Measurements from ENCODE around the gene MT1F.

DNA sequence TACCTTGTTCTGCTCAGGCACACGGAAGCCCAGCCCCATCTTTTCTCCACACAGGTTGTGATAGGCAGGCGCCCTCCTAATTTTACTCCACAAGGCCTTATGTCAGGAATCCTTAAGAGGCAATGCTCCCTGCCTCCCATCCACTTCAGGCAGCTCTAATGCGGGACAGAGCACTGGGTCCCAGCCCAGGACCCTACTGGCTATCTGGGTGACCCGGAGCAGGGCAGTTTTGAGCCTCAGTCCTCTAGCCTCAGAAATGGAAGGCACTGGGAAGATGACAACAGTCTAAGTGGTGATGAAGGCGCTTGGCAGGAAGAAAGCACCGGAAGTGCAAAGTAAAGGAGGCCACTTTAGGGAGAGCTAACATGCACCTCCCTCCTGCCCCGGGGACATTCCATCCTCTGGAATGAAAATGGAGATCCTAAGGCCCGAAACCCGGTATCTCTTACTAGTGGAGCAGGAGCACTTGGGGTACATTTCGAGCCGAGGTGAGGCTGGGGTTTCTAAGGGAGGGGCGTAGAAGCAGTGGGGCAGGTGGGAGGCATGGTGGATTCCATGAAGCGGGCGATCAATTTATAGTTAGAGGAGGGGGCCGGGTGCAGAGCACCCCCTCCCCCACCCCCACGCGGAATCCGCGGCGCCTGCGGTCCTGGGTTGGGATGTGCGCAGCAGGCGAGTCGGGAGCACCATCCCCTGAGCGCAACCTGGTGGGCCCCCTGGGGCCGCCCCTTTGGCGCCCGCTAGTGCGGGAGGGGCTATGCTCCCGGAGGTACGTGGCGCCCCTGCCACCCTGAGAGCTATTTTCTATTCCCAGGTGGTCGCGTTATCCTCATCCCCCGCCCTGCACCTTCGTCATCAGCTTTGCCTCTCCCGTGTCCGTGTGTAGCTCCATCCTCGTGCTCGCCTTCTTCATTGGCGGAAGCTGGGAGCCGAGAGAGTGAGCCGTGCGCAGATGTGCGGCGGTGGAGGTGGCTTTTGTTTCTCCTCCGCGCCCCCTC, 4.9 kb downstream of the MT1F start:
- TF ChIP-seq EZH2 (IDR thresholded peaks at IDR 0.05; ENCODE audit: borderline replicate concordance, insufficient read depth, low read depth, low read length, poor library complexity, severe bottlenecking): no peak
- TF ChIP-seq, protein P1, sequence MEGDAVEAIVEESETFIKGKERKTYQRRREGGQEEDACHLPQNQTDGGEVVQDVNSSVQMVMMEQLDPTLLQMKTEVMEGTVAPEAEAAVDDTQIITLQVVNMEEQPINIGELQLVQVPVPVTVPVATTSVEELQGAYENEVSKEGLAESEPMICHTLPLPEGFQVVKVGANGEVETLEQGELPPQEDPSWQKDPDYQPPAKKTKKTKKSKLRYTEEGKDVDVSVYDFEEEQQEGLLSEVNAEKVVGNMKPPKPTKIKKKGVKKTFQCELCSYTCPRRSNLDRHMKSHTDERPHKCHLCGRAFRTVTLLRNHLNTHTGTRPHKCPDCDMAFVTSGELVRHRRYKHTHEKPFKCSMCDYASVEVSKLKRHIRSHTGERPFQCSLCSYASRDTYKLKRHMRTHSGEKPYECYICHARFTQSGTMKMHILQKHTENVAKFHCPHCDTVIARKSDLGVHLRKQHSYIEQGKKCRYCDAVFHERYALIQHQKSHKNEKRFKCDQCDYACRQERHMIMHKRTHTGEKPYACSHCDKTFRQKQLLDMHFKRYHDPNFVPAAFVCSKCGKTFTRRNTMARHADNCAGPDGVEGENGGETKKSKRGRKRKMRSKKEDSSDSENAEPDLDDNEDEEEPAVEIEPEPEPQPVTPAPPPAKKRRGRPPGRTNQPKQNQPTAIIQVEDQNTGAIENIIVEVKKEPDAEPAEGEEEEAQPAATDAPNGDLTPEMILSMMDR (IDR thresholded peaks at IDR 0.05): no peak
